ENCODE measurements around the gene CCDC112. TPM values are rescaled to one million over a fixed set of nuclear protein-coding genes. Genes with fewer than 3 reads are reported as not detected.

CCDC112 gene
- total RNA-seq, result 1 to 10 TPM; 6.0 to 6.6 TPM
- 10 to 100 TPM; 14.4 to 22.0 (median 16.7) TPM for polyA plus RNA-seq (ENCODE audit: insufficient read length in 6 of 6)
- long read RNA-seq, donor 1, partial matches to known transcripts, result 0 of 2 reads
- long read RNA-seq, donor 1, other reads (novel, unspliced or antisense), result 0 of 2 reads
- long read RNA-seq, donor 2, partial matches to known transcripts, result 0 of 3 reads
- long read RNA-seq, donor 2, other reads (novel, unspliced or antisense), result 0 of 3 reads
- long read RNA-seq, donor 3, partial matches to known transcripts, result 0 of 3 reads
- long read RNA-seq, donor 3, other reads (novel, unspliced or antisense), result 0 of 3 reads
- long read RNA-seq, donor 4, partial matches to known transcripts, result 11 of 12 reads
- long read RNA-seq, donor 4, other reads (novel, unspliced or antisense), result 1 of 12 reads
- long read RNA-seq, donor 5, partial matches to known transcripts, result 0 of 1 reads
- long read RNA-seq, donor 5, other reads (novel, unspliced or antisense), result 0 of 1 reads
- long read RNA-seq, donor 6, partial matches to known transcripts, result 0 of 3 reads
- long read RNA-seq, donor 6, other reads (novel, unspliced or antisense), result 0 of 3 reads
- long read RNA-seq, donor 7, partial matches to known transcripts, result 0 of 2 reads
- long read RNA-seq, donor 7, other reads (novel, unspliced or antisense), result 0 of 2 reads
- long read RNA-seq, donor 8, result 0 reads
- long read RNA-seq, donor 9, result 0 reads
- long read RNA-seq, donor 10, partial matches to known transcripts, result 6 of 7 reads
- long read RNA-seq, donor 10, other reads (novel, unspliced or antisense), result 1 of 7 reads
- long read RNA-seq, donor 11, partial matches to known transcripts, result 23 of 29 reads
- long read RNA-seq, donor 11, other reads (novel, unspliced or antisense), result 0 of 29 reads
- long read RNA-seq, donor 12, result 0 reads

- DNase-seq, result peak; percentile 38 to 96 (median 82)
- Histone ChIP-seq H3K4me1 (peaks cover 0 to 11% of the 10 kb centered on the region in 2 donors), H3K27me3 (no peaks in the 10 kb centered on the region), H3K4me3 (peak within 1 kb of the TSS; percentile 69 to 72), H3K36me3 (no peaks in the 10 kb centered on the region), H3K27ac (peak within 1 kb of the TSS in 1 of 2 donors; percentile 64), H3K9me3 (no peaks in the 10 kb centered on the region)
- ATAC-seq, result peak; percentile 98
- intact Hi-C loops (cut with DNase I), result no loop called here
- no peak for TF ChIP-seq CTCF (IDR thresholded peaks at IDR 0.05)
Observed at GRCh38 chr5:115296124-115297022, at the start of gene CCDC112. Gene CCDC112, minus strand, starts transcription at chr5:115296654. Its CDS starts 111 bp downstream, at chr5:115296543.

- Histone ChIP-seq H3K27me3 (no peaks in the 10 kb centered on the region), H3K9me3 (no peaks in the 10 kb centered on the region), H3K36me3 (no peaks in the 10 kb centered on the region), H3K27ac (no peak overlapping the region), H3K4me3 (no peak overlapping the region), H3K4me1 (peaks cover 0 to 6% of the 10 kb centered on the region in 2 donors)
- intact Hi-C loops (cut with DNase I), result no loop called here
- DNase-seq (no peak), ATAC-seq (no peak)
- TF ChIP-seq CTCF (IDR thresholded peaks at IDR 0.05), result no peak
Observed at GRCh38 chr5:115345344-115345743, 48.9 kb upstream of the CCDC112 start.

GRCh38 chr5:115343855-115344254, 47.4 kb upstream of the CCDC112 start:
- no peak for TF ChIP-seq CTCF (IDR thresholded peaks at IDR 0.05)
- no peak overlapping the region for H3K27ac ChIP-seq
- ATAC-seq, result no peak

GRCh38 chr5:115342590-115343377, 46.3 kb upstream of the CCDC112 start:
- no peak overlapping the region for H3K4me3 ChIP-seq
- no peak for ATAC-seq
- TF ChIP-seq CTCF (IDR thresholded peaks at IDR 0.05), result no peak
- no peaks in the 10 kb centered on the region for H3K9me3 ChIP-seq
- H3K4me1 ChIP-seq, result no peaks in the 10 kb centered on the region
- no peak for DNase-seq
- no peak overlapping the region for H3K27ac ChIP-seq
- intact Hi-C loops (cut with DNase I), result no loop called here
- no peaks in the 10 kb centered on the region for H3K36me3 ChIP-seq
- no peaks in the 10 kb centered on the region for H3K27me3 ChIP-seq

More at GRCh38 chr5:115343855-115344254, 47.4 kb upstream of the CCDC112 start:
- no peak for DNase-seq
- Histone ChIP-seq H3K36me3 (no peaks in the 10 kb centered on the region), H3K4me1 (peaks cover 0 to 2% of the 10 kb centered on the region in 2 donors), H3K4me3 (no peak overlapping the region), H3K9me3 (no peaks in the 10 kb centered on the region), H3K27me3 (no peaks in the 10 kb centered on the region)
- intact Hi-C loops (cut with DNase I), result no loop called here
